NOMO-1 treated with dmso at 0.1 percent for 144 hours (cell line): ENCODE results near the gene ZNF830.
"Not testable (repeated sequence)": the region's sequence is repeated elsewhere in the genome, so short reads cannot be mapped to it uniquely, and the experiment has no call there.

ENCODE experiments used
- DNase-seq: peaks from one replicate; lab custom pipeline; 2025; ENCODE audit not compliant: unreplicated experiment; lab: John Stamatoyannopoulos, UW

The ZNF830 gene

GRCh38 chr17:34961093-34961911 is at the start of gene ZNF830, which contains the start of gene CCT6B:
Gene ZNF830, plus strand, starts transcription at chr17:34961540. Its CDS starts 27 bp downstream, at chr17:34961567.
Gene CCT6B, minus strand, starts transcription at chr17:34961460. Its CDS starts 67 bp downstream, at chr17:34961393.
- DNase-seq, result peak; percentile 86

- no peak for DNase-seq
Measured at GRCh38 chr17:34913001-34913400, 48.3 kb upstream of the ZNF830 start.

GRCh38 chr17:34916120-34916519 is 45.2 kb upstream of the ZNF830 start:
- DNase-seq, result no peak

- no peak for DNase-seq
Measured at GRCh38 chr17:34917381-34917780, 44.0 kb upstream of the ZNF830 start.

- no peak for DNase-seq
Measured at GRCh38 chr17:34920676-34921075, 40.7 kb upstream of the ZNF830 start.

- no peak for DNase-seq
Measured at GRCh38 chr17:34926661-34927060, 34.7 kb upstream of the ZNF830 start.

- DNase-seq, result peak; percentile 38
Measured at GRCh38 chr17:34930283-34930682, 31.1 kb upstream of the ZNF830 start.

GRCh38 chr17:34950780-34951179 is 10.6 kb upstream of the ZNF830 start:
- DNase-seq, result not testable (repeated sequence)

GRCh38 chr17:34958438-34958837 is 2.9 kb upstream of the ZNF830 start:
- no peak for DNase-seq

- no peak for DNase-seq
Measured at GRCh38 chr17:34974179-34974578, 12.8 kb downstream of the ZNF830 start.

GRCh38 chr17:34974794-34975785 is 13.8 kb downstream of the ZNF830 start:
- no peak for DNase-seq

- no peak for DNase-seq
Measured at GRCh38 chr17:34979153-34979552, 17.8 kb downstream of the ZNF830 start.

GRCh38 chr17:34979650-34980352 is 18.5 kb downstream of the ZNF830 start:
- DNase-seq, result no peak

GRCh38 chr17:34980353-34980680 is 19.0 kb downstream of the ZNF830 start, which contains the start of gene LIG3:
Gene LIG3, plus strand, starts transcription at chr17:34980512. Its CDS starts 2,494 bp downstream, at chr17:34983006.
- peak; percentile 76 for DNase-seq

GRCh38 chr17:34980681-34981537 is 19.6 kb downstream of the ZNF830 start:
- DNase-seq, result peak; percentile 89

GRCh38 chr17:34981538-34982241 is 20.4 kb downstream of the ZNF830 start:
- DNase-seq, result no peak

- no peak for DNase-seq
Measured at GRCh38 chr17:34987232-34987631, 25.9 kb downstream of the ZNF830 start.

- DNase-seq, result no peak
Measured at GRCh38 chr17:34988644-34989043, 27.3 kb downstream of the ZNF830 start.

- DNase-seq, result no peak
Measured at GRCh38 chr17:34989473-34989872, 28.1 kb downstream of the ZNF830 start.
